Germinal center (tissue), 1 donor: ENCODE measurements around the gene TRIM47.

Source experiments
- DNase-seq: peaks from one replicate; pipeline ENCODE4 v3.0.0; 2012; ENCODE audit warnings: mixed read lengths, low spot score

The TRIM47 gene

DNA sequence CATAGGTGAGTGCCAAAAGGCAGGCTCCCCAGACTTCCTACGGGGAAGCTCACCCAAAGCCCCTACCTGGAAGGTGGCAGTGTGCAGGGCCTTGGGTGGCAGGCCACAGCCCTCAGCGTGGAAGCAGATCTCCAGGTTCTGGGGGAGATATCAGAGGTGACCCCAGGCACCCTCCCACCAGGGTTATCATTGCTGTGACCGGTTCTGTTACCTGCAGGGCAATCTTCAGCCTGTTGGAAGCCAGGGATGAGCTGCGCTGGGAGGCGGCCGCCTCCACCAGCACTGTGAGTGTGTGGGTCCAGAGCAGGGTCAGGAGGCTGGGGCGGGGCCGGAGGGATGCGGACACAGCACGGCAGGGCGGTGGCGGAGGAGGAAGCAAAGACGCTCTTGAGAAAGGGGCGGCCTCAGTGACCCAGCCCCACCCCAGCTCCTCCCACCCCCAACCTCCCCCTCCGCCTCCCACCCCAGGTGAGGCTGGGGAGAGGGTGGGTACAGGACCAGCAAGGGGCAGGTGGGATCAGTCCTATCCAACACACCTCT is 47.3 kb downstream of the TRIM47 start:
- no peak for DNase-seq

DNA sequence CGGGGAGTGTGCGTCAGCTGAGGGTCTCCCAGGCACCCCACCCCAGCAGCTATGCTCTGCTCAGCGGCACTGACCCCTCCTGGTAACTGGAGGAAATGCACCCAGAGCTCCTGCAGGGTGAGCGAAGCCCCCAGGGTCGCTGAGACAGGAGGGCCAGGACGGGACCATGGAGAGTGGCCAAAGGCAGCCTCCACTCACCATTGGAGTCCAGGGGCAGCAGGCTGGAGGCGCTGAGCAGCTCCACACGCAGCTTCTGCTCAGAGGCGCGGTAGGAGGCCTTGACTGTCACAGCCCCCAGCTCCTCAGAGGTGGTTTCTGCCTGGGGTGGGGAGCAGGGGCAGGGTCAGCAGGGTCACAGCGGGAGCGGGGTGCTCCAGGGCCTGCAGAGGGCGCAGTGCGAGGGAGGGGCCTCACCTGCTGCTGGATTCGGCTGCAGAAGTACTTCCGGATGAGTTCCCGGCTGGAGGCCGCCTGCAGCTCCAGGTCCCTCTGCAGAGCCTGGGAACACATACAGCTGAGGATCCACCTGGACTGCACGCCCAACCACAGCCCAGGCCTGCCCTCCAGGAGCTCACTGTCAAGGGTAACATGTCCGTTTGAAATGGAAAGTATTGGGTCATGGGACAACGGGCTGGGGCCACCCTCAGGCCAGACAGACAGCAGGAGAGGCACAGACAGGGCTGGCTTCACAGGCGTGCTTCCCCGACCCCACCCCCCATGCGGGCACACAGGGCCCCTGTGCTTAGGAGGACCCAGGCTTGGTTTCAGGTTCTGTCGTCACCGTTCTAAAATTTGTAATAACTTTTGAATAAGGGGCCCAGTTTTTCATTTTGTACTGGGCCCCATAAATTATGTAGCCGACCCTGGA is 48.0 kb downstream of the TRIM47 start:
- DNase-seq: peak; percentile 52

DNA sequence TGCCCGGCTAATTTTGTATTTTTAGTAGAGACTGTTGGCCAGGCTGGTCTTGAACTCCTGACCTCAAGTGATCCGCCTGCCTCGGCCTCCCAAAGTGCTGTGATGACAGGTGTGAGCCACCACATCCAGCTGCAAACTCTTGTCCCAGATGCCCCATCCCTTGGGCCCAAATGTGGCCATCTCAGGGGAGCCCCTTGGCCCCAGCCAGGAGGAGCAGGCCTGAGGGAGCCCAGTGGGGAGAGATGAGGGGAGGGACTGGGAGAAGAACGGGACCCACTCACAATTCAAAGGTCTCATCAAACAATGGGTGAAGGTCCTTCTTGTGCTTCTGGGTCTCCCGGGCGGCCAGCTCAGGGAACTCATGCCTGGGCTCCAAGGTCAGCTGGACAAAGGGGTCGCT is 48.6 kb downstream of the TRIM47 start:
- DNase-seq: no peak

DNA sequence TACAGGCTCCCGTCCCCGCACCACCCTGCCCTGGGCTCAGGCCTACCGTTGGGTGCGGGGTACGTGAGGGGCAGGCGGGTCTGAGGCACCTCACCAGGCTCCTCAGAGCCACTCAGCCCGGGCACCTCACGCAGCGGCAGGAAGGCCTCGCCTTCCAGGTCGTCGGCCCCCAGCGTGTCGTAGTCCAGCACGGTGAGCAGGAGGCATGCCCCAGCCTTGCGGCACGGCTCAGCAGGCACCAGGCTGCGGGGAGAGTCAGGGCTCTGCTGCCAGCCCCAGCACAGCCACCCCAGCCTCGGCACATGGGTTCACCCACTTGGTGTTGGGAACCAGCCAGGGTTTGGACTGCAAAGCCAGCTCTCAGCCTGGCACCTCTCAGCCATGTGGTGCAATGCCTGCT is 49.6 kb downstream of the TRIM47 start:
- no peak for DNase-seq

DNA sequence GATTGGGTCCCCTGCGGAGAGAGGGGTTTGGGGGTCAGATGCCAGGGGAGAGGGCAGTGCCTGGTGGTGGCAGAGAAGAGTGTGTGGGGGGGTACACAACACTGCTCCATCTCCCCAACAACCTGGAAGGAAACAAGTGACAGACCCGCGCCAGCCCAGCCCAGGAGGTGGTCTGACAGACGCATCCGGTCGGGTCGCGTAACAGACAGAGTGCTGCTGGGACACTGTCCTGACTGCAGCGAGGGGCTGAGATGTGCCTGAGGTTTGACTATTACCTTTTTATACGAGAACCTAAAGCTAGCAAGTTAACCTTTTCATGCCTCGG is 50.3 kb downstream of the TRIM47 start:
- DNase-seq: no peak

- DNase-seq: peak; percentile 83
Measured at GRCh38 chr17:75827308-75828075, 50.9 kb downstream of the TRIM47 start.

GRCh38 chr17:75826561-75827307 is 51.6 kb downstream of the TRIM47 start:
- no peak for DNase-seq

DNA sequence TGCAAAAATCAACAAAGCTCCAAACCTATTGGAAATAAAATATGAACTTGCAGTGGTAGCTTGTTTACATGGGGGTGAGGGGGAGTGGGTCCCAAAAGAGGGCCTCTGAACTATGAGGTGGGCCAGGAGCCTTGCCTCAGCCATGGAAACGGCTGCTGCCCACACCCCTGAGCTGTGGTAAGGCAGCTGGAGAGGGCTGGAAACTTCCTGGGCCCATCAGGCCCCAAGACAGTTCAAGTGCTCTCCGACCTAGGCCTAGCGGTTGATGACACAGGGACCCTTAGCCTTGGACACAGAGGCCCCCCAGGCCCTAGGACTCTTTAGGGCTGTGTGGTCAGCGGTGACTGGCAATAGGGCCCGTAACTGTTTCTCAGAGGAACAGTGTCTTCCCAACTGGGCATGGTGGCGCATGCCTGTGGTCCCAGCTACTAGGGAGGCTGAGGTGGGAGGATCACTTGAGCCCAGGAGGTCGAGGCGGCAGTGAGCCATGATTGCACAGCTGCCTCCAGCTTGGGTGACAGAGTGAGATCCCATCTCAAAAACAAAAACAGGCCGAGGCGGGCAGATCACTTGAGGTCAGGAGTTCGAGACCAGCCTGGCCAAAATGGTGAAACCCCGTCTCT is 52.5 kb downstream of the TRIM47 start:
- DNase-seq: no peak

DNA sequence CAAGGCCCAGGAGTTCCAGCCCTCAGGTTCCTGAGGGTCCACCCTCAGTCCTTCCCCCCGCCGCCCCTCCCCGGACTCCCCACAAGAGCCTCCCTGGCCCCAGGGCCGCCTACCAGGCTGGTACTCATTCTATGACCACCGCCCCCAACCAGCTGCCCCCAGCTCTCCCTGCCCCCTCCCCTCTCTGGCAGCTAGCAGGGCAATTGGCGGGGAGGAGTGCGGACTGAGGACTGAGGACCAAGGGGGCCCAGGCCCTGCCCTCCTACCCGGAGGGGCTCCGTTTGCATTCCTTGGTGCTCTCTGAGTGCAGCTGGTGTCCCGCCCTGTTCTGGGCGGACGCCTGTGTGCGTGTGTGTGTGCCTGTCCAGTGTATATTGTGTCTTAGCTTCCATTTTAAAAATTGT is 53.2 kb downstream of the TRIM47 start:
- no peak for DNase-seq

GRCh38 chr17:75824666-75825065 is 53.7 kb downstream of the TRIM47 start:
- no peak for DNase-seq
